Mucosa of rectum (tissue), 2 donors: Measurements from ENCODE around the gene RASSF6.
"Not testable (repeated sequence)": the region's sequence is repeated elsewhere in the genome, so short reads cannot be mapped to it uniquely, and the experiment has no call there.

Experiments
- H3K27ac ChIP-seq, 2 donors: one replicate each; pipeline ENCODE4 v1.7.0; 2013; ENCODE audit warnings: inconsistent platforms in 2 of 2, low read depth in 2 of 2, low read length in 2 of 2
- H3K27me3 ChIP-seq, 2 donors: one replicate each; pipeline ENCODE4 v1.7.0; 2013; ENCODE audit warnings: low read length in 2 of 2; ENCODE audit not compliant: control insufficient read depth in 2 of 2, insufficient read depth in 2 of 2
- H3K36me3 ChIP-seq, 2 donors: one replicate each; pipeline ENCODE4 v1.7.0; 2013; ENCODE audit warnings: low read length in 2 of 2; ENCODE audit not compliant: control insufficient read depth in 2 of 2, insufficient read depth in 2 of 2
- H3K4me1 ChIP-seq, 2 donors: one replicate each; pipeline ENCODE4 v1.7.0; 2013; ENCODE audit warnings: low read length in 2 of 2, mild to moderate bottlenecking in 1 of 2; ENCODE audit not compliant: control insufficient read depth in 2 of 2, insufficient read depth in 2 of 2
- H3K4me3 ChIP-seq, 2 donors: one replicate each; pipeline ENCODE4 v1.7.0; 2013; ENCODE audit warnings: low read length in 2 of 2
- H3K9ac ChIP-seq, 2 donors: one replicate each; pipeline ENCODE4 v1.7.0; 2013; ENCODE audit warnings: low read length in 2 of 2, low read depth in 1 of 2, mild to moderate bottlenecking in 1 of 2
- H3K9me3 ChIP-seq, 2 donors: one replicate each; pipeline ENCODE4 v1.7.0; 2013; ENCODE audit warnings: low read length in 2 of 2; ENCODE audit not compliant: control insufficient read depth in 2 of 2
- donor health status: healthy.
- donor health status: Normal muscosa, but diverticular disease.

The RASSF6 gene

GRCh38 chr4:73586040-73586439 lies 34.2 kb downstream of the RASSF6 start:
- Histone ChIP-seq H3K9ac (no peak overlapping the region), H3K27me3 (no peaks in the 10 kb centered on the region), H3K9me3 (no peaks in the 10 kb centered on the region), H3K4me1 (peaks cover 0 to 4% of the 10 kb centered on the region in 2 donors), H3K4me3 (no peak overlapping the region), H3K27ac (no peak overlapping the region), H3K36me3 (peaks cover 2 to 7% of the 10 kb centered on the region in 2 donors)

GRCh38 chr4:73585345-73585744 lies 34.9 kb downstream of the RASSF6 start:
- Histone ChIP-seq H3K4me3 (no peak overlapping the region), H3K36me3 (peaks cover 2 to 7% of the 10 kb centered on the region in 2 donors)

GRCh38 chr4:73583666-73584065 lies 36.6 kb downstream of the RASSF6 start:
- H3K27me3 ChIP-seq: no peaks in the 10 kb centered on the region
- H3K4me1 ChIP-seq: no peaks in the 10 kb centered on the region
- no peak overlapping the region for H3K27ac ChIP-seq
- H3K36me3 ChIP-seq: peaks cover 2 to 7% of the 10 kb centered on the region in 2 donors
- no peak overlapping the region for H3K4me3 ChIP-seq
- no peaks in the 10 kb centered on the region for H3K9me3 ChIP-seq
- H3K9ac ChIP-seq: no peak overlapping the region

More at GRCh38 chr4:73585345-73585744, 34.9 kb downstream of the RASSF6 start:
- Histone ChIP-seq H3K9ac (no peak overlapping the region), H3K9me3 (no peaks in the 10 kb centered on the region), H3K4me1 (peaks cover 0 to 4% of the 10 kb centered on the region in 2 donors), H3K27me3 (no peaks in the 10 kb centered on the region), H3K27ac (no peak overlapping the region)

GRCh38 chr4:73577371-73577770 lies 42.9 kb downstream of the RASSF6 start:
- Histone ChIP-seq H3K36me3 (peaks cover 0 to 6% of the 10 kb centered on the region in 2 donors), H3K4me3 (no peak overlapping the region), H3K9me3 (no peaks in the 10 kb centered on the region), H3K4me1 (no peaks in the 10 kb centered on the region), H3K27me3 (no peaks in the 10 kb centered on the region), H3K9ac (no peak overlapping the region), H3K27ac (no peak overlapping the region)

- Histone ChIP-seq H3K36me3 (peaks cover 0 to 6% of the 10 kb centered on the region in 2 donors), H3K4me1 (no peaks in the 10 kb centered on the region), H3K27ac (no peak overlapping the region), H3K9ac (no peak overlapping the region), H3K9me3 (no peaks in the 10 kb centered on the region), H3K4me3 (no peak overlapping the region), H3K27me3 (no peaks in the 10 kb centered on the region)
These were observed 43.9 kb downstream of the RASSF6 start for GRCh38 chr4:73576381-73576780.

DNA sequence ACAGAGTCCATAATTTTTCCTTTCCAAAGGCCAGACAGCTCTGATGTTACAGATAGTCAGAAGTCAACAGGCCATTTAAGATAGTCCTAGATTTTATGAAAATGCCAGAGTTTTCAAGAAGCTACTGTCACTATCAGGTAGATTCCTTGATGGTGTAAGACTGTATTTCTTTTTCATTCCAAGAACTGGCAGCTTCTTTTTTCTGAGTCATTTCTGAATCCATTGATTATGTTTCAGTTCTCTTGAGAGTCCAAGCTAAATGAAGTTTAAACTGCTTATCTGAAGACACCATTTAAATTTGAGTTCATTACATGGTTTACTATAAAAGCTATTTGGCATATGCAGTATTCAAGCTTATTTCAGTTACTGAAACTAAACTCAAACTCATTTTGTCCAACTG lies 44.6 kb downstream of the RASSF6 start:
- peaks cover 0 to 3% of the 10 kb centered on the region in 2 donors for H3K36me3 ChIP-seq
- no peak overlapping the region for H3K9ac ChIP-seq
- no peak overlapping the region for H3K4me3 ChIP-seq
- no peaks in the 10 kb centered on the region for H3K9me3 ChIP-seq
- H3K27ac ChIP-seq: no peak overlapping the region
- H3K27me3 ChIP-seq: no peaks in the 10 kb centered on the region
- no peaks in the 10 kb centered on the region for H3K4me1 ChIP-seq

- H3K9ac ChIP-seq: no peak overlapping the region
- no peaks in the 10 kb centered on the region for H3K9me3 ChIP-seq
- no peak overlapping the region for H3K4me3 ChIP-seq
- H3K36me3 ChIP-seq: peaks cover 0 to 3% of the 10 kb centered on the region in 2 donors
- H3K27me3 ChIP-seq: no peaks in the 10 kb centered on the region
- H3K4me1 ChIP-seq: no peaks in the 10 kb centered on the region
- H3K27ac ChIP-seq: no peak overlapping the region
These were observed 46.3 kb downstream of the RASSF6 start for GRCh38 chr4:73573794-73574528.

GRCh38 chr4:73550865-73551264 lies 69.4 kb downstream of the RASSF6 start:
- H3K27ac ChIP-seq, H3K9ac ChIP-seq, H3K27me3 ChIP-seq, H3K4me3 ChIP-seq, H3K4me1 ChIP-seq, H3K36me3 ChIP-seq, H3K9me3 ChIP-seq: not testable (repeated sequence)

DNA sequence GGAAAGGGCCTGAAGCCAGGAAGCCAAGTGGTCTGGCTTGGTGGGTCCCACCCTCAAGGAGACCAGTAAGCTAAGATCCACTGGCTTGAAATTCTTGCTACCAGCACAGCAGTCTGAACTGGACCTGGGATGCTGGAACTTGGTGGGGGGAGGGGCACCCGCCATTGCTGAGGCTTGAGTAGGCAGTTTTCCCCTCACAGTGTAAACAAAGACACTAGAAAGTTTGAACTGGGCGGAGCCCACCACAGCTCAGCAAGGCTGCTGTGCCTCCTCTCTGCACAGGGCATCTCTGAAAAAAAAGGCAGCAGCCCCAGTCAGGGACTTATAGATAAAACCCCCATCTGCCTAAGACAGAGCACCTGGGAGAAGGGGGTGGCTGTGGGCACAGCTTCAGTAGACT lies 75.6 kb downstream of the RASSF6 start:
- Histone ChIP-seq H3K9ac (no peak overlapping the region), H3K27ac (no peak overlapping the region), H3K4me1 (no peaks in the 10 kb centered on the region), H3K4me3 (no peak overlapping the region), H3K9me3 (no peaks in the 10 kb centered on the region), H3K36me3 (no peaks in the 10 kb centered on the region), H3K27me3 (no peaks in the 10 kb centered on the region)

DNA sequence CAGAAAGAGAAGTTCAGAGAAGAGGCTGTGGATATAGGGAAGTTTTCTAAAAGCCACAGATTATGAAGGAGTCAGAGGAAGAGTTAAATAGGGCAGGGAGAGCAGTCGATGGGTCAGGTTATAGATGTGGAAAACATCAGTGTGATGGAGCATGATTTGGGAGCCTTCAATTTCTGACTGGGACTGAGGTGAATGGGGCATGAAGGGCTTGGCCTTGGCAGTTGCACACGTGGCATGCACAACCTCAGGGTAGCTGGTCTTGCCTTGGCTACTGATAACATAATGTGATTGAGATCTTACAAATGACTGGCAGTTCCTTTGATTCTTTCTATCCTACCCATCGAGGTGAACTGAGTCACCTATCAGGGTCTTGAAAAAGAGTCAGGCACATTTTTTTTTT lies 79.0 kb downstream of the RASSF6 start:
- no peaks in the 10 kb centered on the region for H3K36me3 ChIP-seq
- no peaks in the 10 kb centered on the region for H3K4me1 ChIP-seq
- H3K9ac ChIP-seq: no peak overlapping the region
- no peaks in the 10 kb centered on the region for H3K27me3 ChIP-seq
- no peak overlapping the region for H3K4me3 ChIP-seq
- H3K9me3 ChIP-seq: no peaks in the 10 kb centered on the region
- H3K27ac ChIP-seq: no peak overlapping the region
